Ishikawa (cell line): ENCODE measurements around the gene CDR2L.

Experiments
- CEBPB ChIP-seq: IDR thresholded peaks from 2 replicates; pipeline ENCODE4 v1.6.1; 2012
- CREB1 ChIP-seq: IDR thresholded peaks from 2 replicates; pipeline ENCODE4 v1.6.1; 2012; ENCODE audit warnings: low read depth
- EGR1 ChIP-seq: IDR thresholded peaks from 2 replicates; pipeline ENCODE4 v1.6.1; 2012
- EP300 ChIP-seq: IDR thresholded peaks from 2 replicates; pipeline ENCODE4 v1.6.1; 2012; ENCODE audit warnings: borderline replicate concordance
- FOXM1 ChIP-seq: IDR thresholded peaks from 2 replicates; pipeline ENCODE4 v1.6.1; 2012; ENCODE audit warnings: low read depth, borderline replicate concordance
- MAX ChIP-seq: IDR thresholded peaks from 2 replicates; pipeline ENCODE4 v1.6.1; 2012
- NFIC ChIP-seq: IDR thresholded peaks from 2 replicates; pipeline ENCODE4 v1.6.1; 2012
- RAD21 ChIP-seq: IDR thresholded peaks from 2 replicates; pipeline ENCODE4 v1.6.1; 2012; ENCODE audit warnings: low read depth
- REST ChIP-seq: IDR thresholded peaks from 2 replicates; pipeline ENCODE4 v1.6.1; 2012; ENCODE audit warnings: low read depth, mild to moderate bottlenecking
- TAF1 ChIP-seq: IDR thresholded peaks from 2 replicates; pipeline ENCODE4 v1.6.1; 2012; ENCODE audit warnings: low read depth, mild to moderate bottlenecking
- TCF12 ChIP-seq: IDR thresholded peaks from 2 replicates; pipeline ENCODE4 v1.6.1; 2012; ENCODE audit warnings: low read depth
- TEAD4 ChIP-seq: IDR thresholded peaks from 2 replicates; pipeline ENCODE4 v1.6.1; 2012
- USF1 ChIP-seq: IDR thresholded peaks from 2 replicates; pipeline ENCODE4 v1.6.1; 2012
- YY1 ChIP-seq: IDR thresholded peaks from 2 replicates; pipeline ENCODE4 v1.6.1; 2012; ENCODE audit warnings: low read depth
- ZBTB7A ChIP-seq: IDR thresholded peaks from 2 replicates; pipeline ENCODE4 v1.6.1; 2012; ENCODE audit warnings: low read depth

The CDR2L gene

GRCh38 chr17:74949455-74950115 is 37.8 kb upstream of the CDR2L start:
- TF ChIP-seq FOXM1 (no peak), REST (no peak), NFIC (no peak)

GRCh38 chr17:74950207-74950606 is 37.2 kb upstream of the CDR2L start:
- TF ChIP-seq TAF1 (no peak), NFIC (no peak), CREB1 (no peak), EP300 (no peak), TCF12 (no peak), EGR1 (no peak), FOXM1 (no peak), MAX (no peak), REST (no peak), YY1 (no peak), TEAD4 (no peak), USF1 (no peak), ZBTB7A (no peak), CEBPB (no peak), RAD21 (no peak)

- TF ChIP-seq YY1 (no peak), ZBTB7A (no peak), MAX (no peak), CREB1 (no peak), FOXM1 (no peak), RAD21 (no peak), REST (no peak), CEBPB (no peak)
Observed at GRCh38 chr17:74951065-74951464, 36.4 kb upstream of the CDR2L start.

GRCh38 chr17:74951680-74952421 is 35.6 kb upstream of the CDR2L start:
- TF ChIP-seq CREB1 (no peak), ZBTB7A (no peak), RAD21 (no peak), EP300 (no peak), MAX (no peak), TCF12 (no peak), USF1 (no peak), CEBPB (no peak), FOXM1 (no peak), REST (no peak), TEAD4 (no peak), NFIC (no peak), TAF1 (no peak), EGR1 (no peak), YY1 (no peak)
